SK-N-SH treated with all-trans-retinoic acid at 6 μM for 48 hours (cell line): ENCODE data around the gene ZNF699.
A peak's percentile ranks its signal among the peaks of the same experiment; 100 is the strongest.

ENCODE experiments used
- ATAC-seq: fragments of 200-7000 bp; cut with Tn5 transposase; 3 replicates; pipeline ENCODE4 v1.9.1; 2020; ENCODE audit warnings: mild to moderate bottlenecking, moderate library complexity
- ARNTL ChIP-seq: fragments of 450-650 bp; formaldehyde crosslinking; IDR thresholded peaks from 2 replicates; pipeline ENCODE4 v1.5.0; 2020; ENCODE audit warnings: low read depth, mild to moderate bottlenecking, moderate library complexity, borderline replicate concordance
- BACH2 ChIP-seq: fragments of 250-450 bp; sonication (Bioruptor Pico); IDR thresholded peaks from 2 replicates; pipeline ENCODE4 v1.9.0; 2021; ENCODE audit warnings: mild to moderate bottlenecking, borderline replicate concordance
- CSDC2 ChIP-seq: fragments of 250-450 bp; sonication (Bioruptor Pico); IDR thresholded peaks from 2 replicates; pipeline ENCODE4 v1.5.0; 2020; ENCODE audit warnings: mild to moderate bottlenecking, moderate library complexity
- CSRNP3 ChIP-seq: fragments of 250-450 bp; sonication (Bioruptor Pico); IDR thresholded peaks from 2 replicates; pipeline ENCODE4 v1.5.1; 2021; ENCODE audit warnings: mild to moderate bottlenecking, moderate library complexity
- ESRRG ChIP-seq: fragments of 250-450 bp; sonication (Bioruptor Pico); IDR thresholded peaks from 2 replicates; pipeline ENCODE4 v1.6.1; 2021; ENCODE audit warnings: mild to moderate bottlenecking
- GLIS3 ChIP-seq: fragments of 250-450 bp; sonication (Bioruptor Pico); IDR thresholded peaks from 2 replicates; pipeline ENCODE4 v1.5.0; 2020; ENCODE audit warnings: mild to moderate bottlenecking, moderate library complexity
- ISL1 ChIP-seq: fragments of 250-450 bp; sonication (Bioruptor Pico); IDR thresholded peaks from 2 replicates; pipeline ENCODE4 v2.1.2; 2022; ENCODE audit warnings: mild to moderate bottlenecking, moderate library complexity
- OSR1 ChIP-seq: fragments of 250-450 bp; sonication (Bioruptor Pico); IDR thresholded peaks from 2 replicates; pipeline ENCODE4 v1.8.0; 2022; ENCODE audit warnings: moderate library complexity, mild to moderate bottlenecking, inconsistent platforms
- PATZ1 ChIP-seq: fragments of 250-450 bp; sonication (Bioruptor Pico); IDR thresholded peaks from 2 replicates; pipeline ENCODE4 v1.8.0; 2020; ENCODE audit warnings: mild to moderate bottlenecking, moderate library complexity, borderline replicate concordance
- PPARA ChIP-seq: fragments of 250-450 bp; sonication (Bioruptor Pico); IDR thresholded peaks from 2 replicates; pipeline ENCODE4 v1.5.0; 2020; ENCODE audit warnings: mild to moderate bottlenecking, borderline replicate concordance
- RARB ChIP-seq: fragments of 250-450 bp; sonication (Bioruptor Pico); IDR thresholded peaks from 2 replicates; pipeline ENCODE4 v1.8.0; 2021; ENCODE audit warnings: mild to moderate bottlenecking, moderate library complexity
- SNAI2 ChIP-seq: fragments of 250-450 bp; sonication (Bioruptor Pico); IDR thresholded peaks from 2 replicates; pipeline ENCODE4 v1.5.0; 2020; ENCODE audit warnings: mild to moderate bottlenecking, moderate library complexity
- TOX ChIP-seq: fragments of 250-450 bp; sonication (Bioruptor Pico); IDR thresholded peaks from 2 replicates; pipeline ENCODE4 v1.8.0; 2021; ENCODE audit warnings: mild to moderate bottlenecking, moderate library complexity, borderline replicate concordance
- ZC3H10 ChIP-seq: fragments of 250-450 bp; sonication (Bioruptor Pico); IDR thresholded peaks from 2 replicates; pipeline ENCODE4 v1.5.1; 2021; ENCODE audit warnings: mild to moderate bottlenecking, moderate library complexity
- ZFP30 ChIP-seq: fragments of 450-650 bp; formaldehyde crosslinking; IDR thresholded peaks from 2 replicates; pipeline ENCODE4 v1.5.0; 2022; ENCODE audit warnings: mild to moderate bottlenecking, moderate library complexity
- ZNF8 ChIP-seq: fragments of 450-650 bp; formaldehyde crosslinking; IDR thresholded peaks from 2 replicates; pipeline ENCODE4 v1.5.0; 2020; ENCODE audit warnings: mild to moderate bottlenecking, moderate library complexity
- TF ChIP-seq, protein P1 (sequence below): fragments of 250-450 bp; sonication (Bioruptor Pico); IDR thresholded peaks from 2 replicates; pipeline ENCODE4 v1.5.0; 2020; ENCODE audit warnings: mild to moderate bottlenecking, moderate library complexity
- TF ChIP-seq, protein P2 (sequence below): fragments of 250-450 bp; sonication (Bioruptor Pico); IDR thresholded peaks from 2 replicates; pipeline ENCODE4 v1.5.1; 2020; ENCODE audit warnings: low read depth, mild to moderate bottlenecking, moderate library complexity

Gene ZNF699

GRCh38 chr19:9348671-9349070, 39.0 kb upstream of the ZNF699 start (continued):
- TF ChIP-seq, protein P1, sequence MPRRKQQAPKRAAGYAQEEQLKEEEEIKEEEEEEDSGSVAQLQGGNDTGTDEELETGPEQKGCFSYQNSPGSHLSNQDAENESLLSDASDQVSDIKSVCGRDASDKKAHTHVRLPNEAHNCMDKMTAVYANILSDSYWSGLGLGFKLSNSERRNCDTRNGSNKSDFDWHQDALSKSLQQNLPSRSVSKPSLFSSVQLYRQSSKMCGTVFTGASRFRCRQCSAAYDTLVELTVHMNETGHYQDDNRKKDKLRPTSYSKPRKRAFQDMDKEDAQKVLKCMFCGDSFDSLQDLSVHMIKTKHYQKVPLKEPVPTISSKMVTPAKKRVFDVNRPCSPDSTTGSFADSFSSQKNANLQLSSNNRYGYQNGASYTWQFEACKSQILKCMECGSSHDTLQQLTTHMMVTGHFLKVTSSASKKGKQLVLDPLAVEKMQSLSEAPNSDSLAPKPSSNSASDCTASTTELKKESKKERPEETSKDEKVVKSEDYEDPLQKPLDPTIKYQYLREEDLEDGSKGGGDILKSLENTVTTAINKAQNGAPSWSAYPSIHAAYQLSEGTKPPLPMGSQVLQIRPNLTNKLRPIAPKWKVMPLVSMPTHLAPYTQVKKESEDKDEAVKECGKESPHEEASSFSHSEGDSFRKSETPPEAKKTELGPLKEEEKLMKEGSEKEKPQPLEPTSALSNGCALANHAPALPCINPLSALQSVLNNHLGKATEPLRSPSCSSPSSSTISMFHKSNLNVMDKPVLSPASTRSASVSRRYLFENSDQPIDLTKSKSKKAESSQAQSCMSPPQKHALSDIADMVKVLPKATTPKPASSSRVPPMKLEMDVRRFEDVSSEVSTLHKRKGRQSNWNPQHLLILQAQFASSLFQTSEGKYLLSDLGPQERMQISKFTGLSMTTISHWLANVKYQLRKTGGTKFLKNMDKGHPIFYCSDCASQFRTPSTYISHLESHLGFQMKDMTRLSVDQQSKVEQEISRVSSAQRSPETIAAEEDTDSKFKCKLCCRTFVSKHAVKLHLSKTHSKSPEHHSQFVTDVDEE (CRISPR knock-in tag) = no peak

DNA sequence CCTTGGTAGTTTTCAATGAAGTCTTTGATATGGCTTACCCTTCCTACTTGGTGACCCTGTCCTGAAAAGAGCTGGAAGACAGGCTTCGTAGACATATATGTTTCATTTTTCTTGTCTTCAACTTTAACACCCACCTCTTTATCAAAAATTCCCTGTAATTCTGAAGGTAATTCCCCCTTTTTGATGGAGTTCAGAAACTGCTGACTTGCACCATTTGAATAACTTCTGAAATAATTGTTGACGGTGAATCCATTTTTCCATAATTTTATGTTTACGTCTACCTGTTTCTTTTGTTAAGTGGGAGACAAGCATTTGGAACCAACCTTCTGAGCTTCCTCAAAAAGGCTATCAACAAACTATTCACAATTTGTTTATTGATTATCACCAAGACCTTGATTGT, 38.6 kb upstream of the ZNF699 start:
- TF ChIP-seq CSRNP3 (CRISPR knock-in tag) (no peak), PATZ1 (CRISPR knock-in tag) (no peak), BACH2 (CRISPR knock-in tag) (no peak), RARB (no peak), ZNF8 (CRISPR knock-in tag) (no peak), SNAI2 (no peak), CSDC2 (CRISPR knock-in tag) (no peak), PPARA (CRISPR knock-in tag) (no peak), ISL1 (CRISPR knock-in tag) (no peak), OSR1 (CRISPR knock-in tag) (no peak)
- no peak for ATAC-seq

DNA sequence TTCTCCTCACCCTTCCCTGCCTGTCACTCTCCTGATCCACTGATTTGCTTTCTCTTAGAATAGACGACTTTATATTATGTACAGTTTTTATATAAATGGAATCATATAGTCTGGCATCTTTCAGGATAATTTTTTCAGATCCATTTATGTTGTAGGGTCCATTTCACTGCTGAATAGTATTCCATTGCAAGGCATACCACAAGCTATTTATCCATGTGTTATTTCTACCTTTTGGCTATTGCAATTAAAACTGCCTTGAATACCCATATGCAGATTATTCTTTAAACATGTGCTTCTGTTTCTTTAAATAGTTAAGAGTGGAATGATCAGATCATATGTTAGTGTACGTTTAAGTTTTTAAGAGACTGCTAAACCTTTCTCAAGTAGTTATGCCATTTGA, 35.4 kb upstream of the ZNF699 start:
- no peak for ATAC-seq
- TF ChIP-seq CSRNP3 (CRISPR knock-in tag) = no peak
- no peak for TF ChIP-seq ARNTL (CRISPR knock-in tag)
- TF ChIP-seq ZNF8 (CRISPR knock-in tag) = peak; percentile 94
- TF ChIP-seq BACH2 (CRISPR knock-in tag) = no peak

DNA sequence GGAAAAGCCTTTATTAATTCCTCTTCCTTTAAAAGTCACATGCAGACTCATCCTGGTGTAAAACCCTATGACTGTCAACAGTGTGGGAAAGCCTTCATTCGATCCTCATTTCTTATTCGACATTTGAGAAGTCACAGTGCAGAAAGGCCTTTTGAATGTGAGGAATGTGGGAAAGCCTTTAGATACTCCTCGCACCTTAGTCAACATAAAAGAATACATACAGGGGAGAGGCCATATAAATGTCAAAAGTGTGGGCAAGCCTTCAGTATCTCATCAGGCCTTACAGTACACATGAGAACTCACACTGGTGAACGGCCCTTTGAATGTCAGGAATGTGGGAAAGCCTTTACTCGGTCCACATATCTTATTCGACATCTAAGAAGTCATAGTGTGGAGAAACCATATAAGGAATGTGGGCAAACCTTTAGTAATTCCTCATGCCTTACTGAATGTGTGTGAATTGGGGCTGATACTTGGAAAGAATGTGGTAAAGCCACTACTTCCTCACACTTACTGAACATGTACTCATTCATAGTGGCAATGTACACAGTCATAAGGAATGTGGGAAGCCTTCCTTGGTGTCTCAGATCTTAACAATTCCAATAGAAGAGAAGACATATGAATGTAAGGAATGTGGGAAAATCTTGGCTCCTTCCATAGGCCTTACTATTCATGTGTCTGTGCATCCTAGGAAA, 33.1 kb upstream of the ZNF699 start:
- no peak for ATAC-seq
- TF ChIP-seq ISL1 (CRISPR knock-in tag) (no peak), CSRNP3 (CRISPR knock-in tag) (no peak), ZFP30 (CRISPR knock-in tag) (no peak), TOX (CRISPR knock-in tag) (no peak), GLIS3 (CRISPR knock-in tag) (no peak), PPARA (CRISPR knock-in tag) (no peak), ESRRG (CRISPR knock-in tag) (no peak), ZNF8 (CRISPR knock-in tag) (no peak), ZC3H10 (CRISPR knock-in tag) (no peak)
- TF ChIP-seq, protein P2, sequence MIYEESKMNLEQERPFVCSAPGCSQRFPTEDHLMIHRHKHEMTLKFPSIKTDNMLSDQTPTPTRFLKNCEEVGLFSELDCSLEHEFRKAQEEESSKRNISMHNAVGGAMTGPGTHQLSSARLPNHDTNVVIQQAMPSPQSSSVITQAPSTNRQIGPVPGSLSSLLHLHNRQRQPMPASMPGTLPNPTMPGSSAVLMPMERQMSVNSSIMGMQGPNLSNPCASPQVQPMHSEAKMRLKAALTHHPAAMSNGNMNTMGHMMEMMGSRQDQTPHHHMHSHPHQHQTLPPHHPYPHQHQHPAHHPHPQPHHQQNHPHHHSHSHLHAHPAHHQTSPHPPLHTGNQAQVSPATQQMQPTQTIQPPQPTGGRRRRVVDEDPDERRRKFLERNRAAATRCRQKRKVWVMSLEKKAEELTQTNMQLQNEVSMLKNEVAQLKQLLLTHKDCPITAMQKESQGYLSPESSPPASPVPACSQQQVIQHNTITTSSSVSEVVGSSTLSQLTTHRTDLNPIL (CRISPR knock-in tag) = no peak
